ENCODE measurements around the gene KIAA0319L.
"Not testable (repeated sequence)": the region's sequence is repeated elsewhere in the genome, so short reads cannot be mapped to it uniquely, and the experiment has no call there.

Gene KIAA0319L

GRCh38 chr1:35557118-35557610, at the start of gene KIAA0319L:
TSS of gene KIAA0319L (minus strand) at chr1:35557403. CDS start at chr1:35554491, 2,912 bp downstream.
- DNase-seq (ENCODE audit: low spot score): peak; percentile 84

- DNase-seq (ENCODE audit: low spot score): no peak
These were observed 48.6 kb upstream of the KIAA0319L start for GRCh38 chr1:35605867-35606182.

- no peak for DNase-seq (ENCODE audit: low spot score)
These were observed 48.1 kb upstream of the KIAA0319L start for GRCh38 chr1:35605071-35605866.

DNA sequence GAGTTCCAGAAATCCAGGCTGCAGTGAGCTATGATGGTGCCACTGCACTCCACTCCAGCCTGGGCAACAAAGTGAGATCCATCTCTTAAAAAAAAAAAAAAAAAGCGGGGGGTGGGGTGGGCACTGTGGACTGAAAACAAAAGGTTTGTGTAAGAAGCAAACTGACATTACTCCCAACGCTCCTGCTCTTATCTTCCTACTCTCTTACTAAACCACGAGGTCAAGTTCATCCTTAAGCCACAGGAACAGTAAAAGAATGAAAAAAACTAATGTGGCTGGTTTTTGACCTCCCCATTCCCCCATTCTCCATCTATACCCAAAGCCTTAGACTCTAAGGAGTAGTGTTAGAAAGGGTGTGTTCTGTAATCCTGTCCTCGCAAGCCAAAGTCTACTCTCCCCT, 46.7 kb upstream of the KIAA0319L start:
- DNase-seq (ENCODE audit: low spot score): no peak

DNA sequence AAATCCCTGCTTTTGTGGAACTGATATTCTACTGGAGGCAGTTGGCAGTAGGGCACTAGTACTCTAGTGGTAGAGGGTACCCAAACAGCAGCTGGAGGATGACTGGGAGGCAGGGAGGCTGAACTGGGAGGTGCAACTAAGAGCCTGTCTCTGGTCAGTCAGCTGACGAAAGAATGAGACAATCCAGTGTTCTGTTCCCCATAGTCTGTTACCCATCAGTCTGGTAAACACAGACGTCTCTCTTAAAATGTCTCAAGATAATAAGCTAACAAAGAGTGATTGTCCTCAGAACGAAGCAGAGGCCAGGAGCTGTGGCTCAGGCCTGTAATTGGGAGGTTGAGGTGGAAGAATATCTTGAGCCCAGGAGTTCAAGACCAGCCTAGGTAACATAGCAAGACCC, 46.3 kb upstream of the KIAA0319L start:
- DNase-seq (ENCODE audit: low spot score): no peak

DNA sequence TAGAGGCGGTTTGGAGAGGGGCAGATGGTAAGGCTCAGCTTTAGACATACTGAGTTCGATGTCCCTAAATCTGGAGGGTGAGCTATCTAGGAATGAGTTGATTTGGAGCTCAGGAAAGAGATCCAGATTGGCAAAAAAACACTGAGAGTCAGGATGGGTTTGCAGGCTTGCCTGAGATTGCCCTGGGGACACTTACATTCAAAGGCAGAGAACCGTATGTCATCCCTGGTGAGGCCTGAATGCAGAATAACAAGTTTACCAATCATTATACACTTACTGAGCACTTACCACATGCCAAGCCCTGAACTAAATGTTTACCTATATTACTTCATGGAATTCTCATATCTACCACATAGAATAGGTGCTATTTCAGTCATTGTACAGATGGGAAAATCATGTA, 43.4 kb upstream of the KIAA0319L start:
- no peak for DNase-seq (ENCODE audit: low spot score)

DNA sequence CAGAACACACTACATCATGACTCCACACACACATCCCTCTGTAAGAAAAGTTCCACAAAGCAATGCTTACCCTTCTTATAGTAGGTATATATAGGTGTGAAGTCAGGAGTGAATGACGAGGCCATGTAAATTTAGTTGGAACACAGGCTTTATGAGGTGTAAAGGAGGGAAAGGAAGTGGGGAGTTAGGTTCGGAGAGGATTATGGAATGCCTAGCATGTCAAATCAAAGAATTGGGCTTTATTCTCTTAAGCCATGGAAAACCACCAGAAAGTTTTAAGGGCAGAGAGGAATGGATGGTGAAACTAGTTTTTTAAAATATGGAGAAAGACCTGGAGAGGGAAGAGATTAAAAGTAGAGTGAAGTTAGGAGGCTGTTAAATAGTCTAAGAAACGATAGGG, 42.2 kb upstream of the KIAA0319L start:
- DNase-seq (ENCODE audit: low spot score): no peak

- no peak for DNase-seq (ENCODE audit: low spot score)
These were observed 41.7 kb upstream of the KIAA0319L start for GRCh38 chr1:35598895-35599294.

DNA sequence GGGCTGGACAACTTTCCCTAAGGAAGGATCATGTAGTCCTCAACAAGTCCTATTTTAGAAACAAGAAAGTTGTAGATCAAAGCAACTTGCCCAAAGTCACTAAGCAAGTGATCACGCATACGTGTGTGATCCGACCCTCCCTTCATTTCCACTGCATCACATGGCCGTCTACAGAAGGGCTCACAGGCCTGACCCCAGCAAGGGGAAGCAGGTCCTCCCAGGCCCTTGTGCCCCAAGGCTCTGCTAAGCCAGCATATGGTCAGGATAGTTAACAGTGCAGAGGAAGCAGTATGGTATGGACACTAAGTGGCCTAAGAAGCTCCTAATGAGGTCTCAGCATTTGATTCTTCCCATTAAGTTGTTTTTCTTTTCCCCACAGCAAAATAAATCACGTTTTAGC, 40.7 kb upstream of the KIAA0319L start:
- DNase-seq (ENCODE audit: low spot score): no peak

DNA sequence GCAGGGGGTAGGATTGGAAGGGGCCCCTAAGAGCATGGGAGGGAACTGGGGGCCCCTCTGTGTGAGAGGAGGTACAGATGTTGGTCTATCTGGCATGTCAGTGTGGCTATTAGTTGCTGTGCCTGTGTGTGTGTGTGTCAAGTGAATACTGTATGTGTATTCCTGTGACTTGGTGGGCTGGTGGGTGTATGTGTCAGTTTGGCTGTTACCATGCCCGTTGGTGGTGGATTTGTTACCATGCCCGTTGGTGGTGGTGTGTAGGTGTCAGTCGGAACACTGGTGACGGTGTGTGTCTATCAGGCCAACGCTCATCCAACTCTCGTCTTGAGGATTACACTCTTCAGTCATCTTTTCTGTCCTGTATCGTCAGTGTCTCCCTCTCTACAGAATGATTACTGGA, 38.5 kb upstream of the KIAA0319L start:
- no peak for DNase-seq (ENCODE audit: low spot score)

DNA sequence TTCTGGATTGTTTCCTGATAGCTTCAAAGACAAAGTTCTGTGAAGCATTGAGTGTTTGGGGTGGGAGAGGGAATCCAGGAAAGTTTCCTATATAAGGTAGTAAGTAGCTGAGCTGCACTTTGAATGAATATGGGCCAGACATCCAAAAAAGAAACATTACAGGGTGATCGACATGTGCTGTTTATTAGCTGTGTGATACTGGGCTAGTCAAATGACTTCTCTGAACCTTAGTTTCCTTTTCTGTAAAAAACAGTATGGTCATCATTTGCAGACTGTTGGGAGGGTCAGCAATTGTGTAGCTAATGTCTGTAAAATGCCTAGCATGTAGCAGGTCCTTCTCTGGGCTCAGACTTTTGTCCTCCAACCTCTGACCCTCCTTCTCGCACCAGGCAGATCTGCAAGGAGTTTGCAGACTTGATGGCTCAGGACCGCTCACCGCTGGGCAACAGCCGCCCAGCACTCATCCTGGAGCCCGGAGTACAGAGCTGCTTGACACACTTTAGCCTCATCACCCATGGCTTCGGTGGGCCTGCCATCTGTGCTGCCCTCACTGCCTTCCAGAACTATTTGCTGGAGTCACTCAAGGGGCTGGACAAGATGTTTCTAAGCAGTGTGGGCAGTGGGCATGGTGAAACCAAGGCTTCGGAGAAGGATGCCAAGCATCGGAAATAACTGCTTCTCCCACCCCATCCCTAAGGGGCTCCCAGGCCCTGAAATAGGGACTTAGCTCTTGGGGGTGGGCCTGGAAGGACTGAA, 37.0 kb upstream of the KIAA0319L start:
- no peak for DNase-seq (ENCODE audit: low spot score)

- DNase-seq (ENCODE audit: low spot score): no peak
These were observed 36.0 kb upstream of the KIAA0319L start for GRCh38 chr1:35592991-35593769.

GRCh38 chr1:35591211-35591610, 34.0 kb upstream of the KIAA0319L start:
- DNase-seq (ENCODE audit: low spot score): no peak

- no peak for DNase-seq (ENCODE audit: low spot score)
These were observed 33.4 kb upstream of the KIAA0319L start for GRCh38 chr1:35590476-35591040.

GRCh38 chr1:35589516-35590427, 32.6 kb upstream of the KIAA0319L start:
- DNase-seq (ENCODE audit: low spot score): no peak

- DNase-seq (ENCODE audit: low spot score): no peak
These were observed 31.2 kb upstream of the KIAA0319L start for GRCh38 chr1:35588197-35588910.

GRCh38 chr1:35587736-35588135, 30.5 kb upstream of the KIAA0319L start:
- no peak for DNase-seq (ENCODE audit: low spot score)

- DNase-seq (ENCODE audit: low spot score): no peak
These were observed 29.6 kb upstream of the KIAA0319L start for GRCh38 chr1:35586808-35587207.

- DNase-seq (ENCODE audit: low spot score): not testable (repeated sequence)
These were observed 28.6 kb upstream of the KIAA0319L start for GRCh38 chr1:35585805-35586204.

GRCh38 chr1:35585281-35585680, 28.1 kb upstream of the KIAA0319L start:
- no peak for DNase-seq (ENCODE audit: low spot score)

Measured in HuH-7.5 (cell line).